ENCODE measurements around the gene SEPTIN5.

SEPTIN5 gene

DNA sequence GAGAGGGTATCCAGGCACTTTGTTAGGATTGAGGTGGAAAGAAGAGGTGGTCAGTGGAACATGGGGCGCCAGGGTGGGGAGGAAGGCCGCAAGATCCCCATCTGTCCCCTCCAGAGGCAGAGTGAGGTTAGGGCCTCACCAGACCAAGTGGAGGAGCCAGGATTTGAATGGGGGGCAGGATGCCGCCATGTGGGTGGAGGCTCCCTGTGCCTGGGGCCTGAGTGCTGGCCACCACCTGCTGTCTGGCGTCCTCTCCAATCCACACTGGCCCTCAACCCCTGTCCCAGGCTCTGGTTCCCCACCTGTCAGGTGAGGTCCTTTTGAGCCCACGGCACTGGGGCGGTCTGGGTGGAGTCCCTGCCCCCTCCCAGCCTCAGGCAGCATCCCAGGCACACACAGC, 28.8 kb downstream of the SEPTIN5 start:
- Histone ChIP-seq H3K4me2 (ENCODE audit: low read depth, low read length, poor library complexity, severe bottlenecking) (no peak overlapping the region), H4K20me1 (ENCODE audit: low read depth, low read length) (no peaks in the 10 kb centered on the region), H3K27me3 (ENCODE audit: low read length) (no peaks in the 10 kb centered on the region), H3K9me3 (ENCODE audit: insufficient read depth, low read length) (no peaks in the 10 kb centered on the region), H3K36me3 (ENCODE audit: low read length) (no peaks in the 10 kb centered on the region), H3K9ac (ENCODE audit: low read length) (no peak overlapping the region), H3K79me2 (ENCODE audit: insufficient read depth, low read length) (no peaks in the 10 kb centered on the region), H2AFZ (ENCODE audit: low read depth, low read length, severe bottlenecking) (no peak overlapping the region), H3K9me2 (replicated peaks; ENCODE audit: insufficient read depth, low read length) (no peaks in the 10 kb centered on the region), H3F3A (ENCODE audit: insufficient read depth) (no peaks in the 10 kb centered on the region), H3K27ac (ENCODE audit: low read depth, low read length) (no peak overlapping the region), H3K4me3 (ENCODE audit: insufficient read depth, low read length, poor library complexity, severe bottlenecking) (no peak overlapping the region)
- TF ChIP-seq EZH2phosphoT487 (conservative IDR thresholded peaks at IDR 0.05; ENCODE audit: low read length) (no peak), CTCF (IDR thresholded peaks at IDR 0.05; ENCODE audit: insufficient read depth, low read length, poor library complexity, severe bottlenecking) (no peak)

DNA sequence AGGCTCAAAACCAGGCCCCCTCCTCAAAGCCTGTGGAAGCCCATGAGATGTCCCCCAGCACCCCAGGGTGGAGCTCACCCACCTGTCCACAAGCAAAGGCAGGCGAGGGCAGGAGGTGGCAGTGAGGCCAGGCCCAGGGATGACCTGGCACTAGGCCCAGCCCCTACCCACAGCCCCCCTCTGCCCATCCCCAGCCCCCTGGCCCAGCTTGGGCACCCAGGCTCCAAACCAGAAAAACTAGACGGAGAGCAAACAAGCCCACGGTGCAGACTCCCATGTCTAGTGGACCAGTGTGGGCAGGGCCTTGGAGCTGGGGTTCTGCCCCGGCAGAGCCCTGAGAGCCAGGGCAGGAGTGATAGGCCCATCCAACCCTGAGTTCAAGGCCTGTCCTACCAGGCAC, 29.3 kb downstream of the SEPTIN5 start:
- Histone ChIP-seq H3K27ac (ENCODE audit: low read depth, low read length) (no peak overlapping the region), H3K4me3 (ENCODE audit: insufficient read depth, low read length, poor library complexity, severe bottlenecking) (no peak overlapping the region), H3K27me3 (ENCODE audit: low read length) (no peaks in the 10 kb centered on the region), H3K9me3 (ENCODE audit: insufficient read depth, low read length) (no peaks in the 10 kb centered on the region), H3K79me2 (ENCODE audit: insufficient read depth, low read length) (no peaks in the 10 kb centered on the region), H3F3A (ENCODE audit: insufficient read depth) (no peaks in the 10 kb centered on the region), H4K20me1 (ENCODE audit: low read depth, low read length) (no peaks in the 10 kb centered on the region), H3K9ac (ENCODE audit: low read length) (no peak overlapping the region), H3K4me2 (ENCODE audit: low read depth, low read length, poor library complexity, severe bottlenecking) (no peak overlapping the region), H3K36me3 (ENCODE audit: low read length) (no peaks in the 10 kb centered on the region), H2AFZ (ENCODE audit: low read depth, low read length, severe bottlenecking) (no peak overlapping the region), H3K9me2 (replicated peaks; ENCODE audit: insufficient read depth, low read length) (no peaks in the 10 kb centered on the region)
- no peak for TF ChIP-seq EZH2phosphoT487 (conservative IDR thresholded peaks at IDR 0.05; ENCODE audit: low read length)
- TF ChIP-seq CTCF (IDR thresholded peaks at IDR 0.05; ENCODE audit: insufficient read depth, low read length, poor library complexity, severe bottlenecking): no peak

DNA sequence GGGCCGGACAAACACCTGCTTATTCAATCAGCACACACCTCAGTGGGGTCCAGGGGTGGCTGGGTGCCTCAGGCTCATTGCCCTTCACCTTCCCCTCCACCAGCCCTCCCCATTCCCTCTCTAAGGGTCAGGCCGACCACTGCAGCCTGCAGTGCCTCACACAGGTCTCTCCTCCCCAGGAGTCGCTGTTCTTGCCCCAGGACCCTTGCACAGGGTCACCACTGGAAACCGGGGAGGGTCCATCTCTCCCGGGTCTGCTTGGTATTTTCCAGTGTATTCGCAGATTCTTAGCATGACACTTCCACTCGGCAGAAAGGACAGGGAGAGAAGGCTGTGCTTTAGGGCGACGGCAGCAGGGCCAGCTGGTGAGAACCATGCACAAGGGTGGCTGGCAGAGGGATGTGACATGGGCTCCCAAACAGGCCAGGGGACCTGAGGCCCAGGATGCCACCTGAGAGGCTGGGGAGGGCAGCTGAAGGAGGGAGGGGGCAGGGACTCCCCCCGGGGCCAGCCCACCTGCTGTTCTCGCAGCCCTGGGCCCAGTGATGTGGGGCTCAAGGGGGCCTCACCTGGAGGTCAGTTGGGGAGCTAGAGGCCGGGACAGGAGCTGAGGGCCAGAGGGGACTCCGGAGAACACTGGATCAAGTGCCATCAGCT, 30.2 kb downstream of the SEPTIN5 start:
- H3K9ac ChIP-seq (ENCODE audit: low read length): no peak overlapping the region
- H3K36me3 ChIP-seq (ENCODE audit: low read length): no peaks in the 10 kb centered on the region
- H3K4me3 ChIP-seq (ENCODE audit: insufficient read depth, low read length, poor library complexity, severe bottlenecking): no peak overlapping the region
- no peaks in the 10 kb centered on the region for H4K20me1 ChIP-seq (ENCODE audit: low read depth, low read length)
- H3K4me2 ChIP-seq (ENCODE audit: low read depth, low read length, poor library complexity, severe bottlenecking): no peak overlapping the region
- no peaks in the 10 kb centered on the region for H3K27me3 ChIP-seq (ENCODE audit: low read length)
- no peak overlapping the region for H3K27ac ChIP-seq (ENCODE audit: low read depth, low read length)
- TF ChIP-seq CTCF (IDR thresholded peaks at IDR 0.05; ENCODE audit: insufficient read depth, low read length, poor library complexity, severe bottlenecking) (no peak), EZH2phosphoT487 (conservative IDR thresholded peaks at IDR 0.05; ENCODE audit: low read length) (no peak)
- H3K9me2 ChIP-seq (replicated peaks; ENCODE audit: insufficient read depth, low read length): no peaks in the 10 kb centered on the region
- no peak overlapping the region for H2AFZ ChIP-seq (ENCODE audit: low read depth, low read length, severe bottlenecking)
- H3K79me2 ChIP-seq (ENCODE audit: insufficient read depth, low read length): no peaks in the 10 kb centered on the region
- no peaks in the 10 kb centered on the region for H3F3A ChIP-seq (ENCODE audit: insufficient read depth)
- no peaks in the 10 kb centered on the region for H3K9me3 ChIP-seq (ENCODE audit: insufficient read depth, low read length)

Data from SU-DHL-6 (cell line).